Progenitor cell of endocrine pancreas (in vitro differentiated cells): Measurements from ENCODE around the gene ETV6. TPM values are rescaled to one million over a fixed set of nuclear protein-coding genes. Genes with fewer than 3 reads are reported as not detected.

Experiments used
- DNase-seq: peaks from one replicate; pipeline ENCODE4 v3.0.0; 2021; ENCODE audit warnings: low spot score; ENCODE audit not compliant: unreplicated experiment
- H3K27ac Mint-ChIP-seq: 2 replicates; pipeline ENCODE4 v1.8.0; 2021; ENCODE audit warnings: mild to moderate bottlenecking, moderate library complexity, mixed read lengths
- H3K27me3 Mint-ChIP-seq: 2 replicates; pipeline ENCODE4 v1.8.0; 2021; ENCODE audit warnings: mixed read lengths
- H3K36me3 Mint-ChIP-seq: 2 replicates; pipeline ENCODE4 v1.8.0; 2022; ENCODE audit warnings: mixed read lengths; ENCODE audit not compliant: insufficient read depth
- H3K4me1 Mint-ChIP-seq: 2 replicates; pipeline ENCODE4 v1.8.0; 2021; ENCODE audit warnings: low read depth, mixed read lengths
- H3K4me3 Mint-ChIP-seq: 2 replicates; pipeline ENCODE4 v1.8.0; 2021; ENCODE audit warnings: low read depth, mild to moderate bottlenecking, moderate library complexity, mixed read lengths
- H3K9me3 Mint-ChIP-seq: 2 replicates; pipeline ENCODE4 v1.8.0; 2021; ENCODE audit warnings: low read depth, mixed read lengths
- total RNA-seq: library from RNA; stranded (reverse); gene quantifications from 2 replicates; pipeline ENCODE4 v1.2.1, GENCODE V29; 2021
- TF ChIP-seq, protein P1 (sequence below): fragments of 200-600 bp; sonication (generic); IDR thresholded peaks from one replicate; pipeline ENCODE4 v1.5.0; 2021; ENCODE audit warnings: antibody characterized with exemption, mild to moderate bottlenecking; ENCODE audit not compliant: unreplicated experiment

ETV6 gene
- total RNA-seq, 1 donor from 2014 or later, result 55.2 TPM

DNA sequence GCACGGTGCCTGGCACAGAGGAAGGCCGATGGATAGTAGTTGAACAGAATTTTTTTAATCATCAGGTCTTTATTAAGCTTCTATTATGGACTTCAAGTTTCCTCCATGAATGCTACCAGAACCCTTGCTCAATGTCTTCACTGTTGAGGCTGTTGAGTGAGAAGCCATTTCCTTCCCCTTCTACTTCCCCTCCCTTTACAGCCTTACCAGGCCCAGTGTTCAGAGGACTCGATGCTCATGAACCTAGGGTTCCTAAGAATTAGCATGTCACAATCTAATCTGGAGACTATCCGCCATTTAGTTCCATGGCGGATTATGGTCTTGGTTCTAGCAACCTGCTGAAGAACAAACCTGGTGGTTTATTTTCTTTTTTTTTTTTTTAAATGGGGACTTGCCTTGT lies 17.7 kb downstream of the ETV6 start:
- Mint-ChIP-seq H3K27ac (no peak overlapping the region), H3K4me1 (peaks cover 4% of the 10 kb centered on the region)

GRCh38 chr12:11668611-11669010 lies 19.1 kb downstream of the ETV6 start:
- no peak for DNase-seq
- TF ChIP-seq, protein P1, sequence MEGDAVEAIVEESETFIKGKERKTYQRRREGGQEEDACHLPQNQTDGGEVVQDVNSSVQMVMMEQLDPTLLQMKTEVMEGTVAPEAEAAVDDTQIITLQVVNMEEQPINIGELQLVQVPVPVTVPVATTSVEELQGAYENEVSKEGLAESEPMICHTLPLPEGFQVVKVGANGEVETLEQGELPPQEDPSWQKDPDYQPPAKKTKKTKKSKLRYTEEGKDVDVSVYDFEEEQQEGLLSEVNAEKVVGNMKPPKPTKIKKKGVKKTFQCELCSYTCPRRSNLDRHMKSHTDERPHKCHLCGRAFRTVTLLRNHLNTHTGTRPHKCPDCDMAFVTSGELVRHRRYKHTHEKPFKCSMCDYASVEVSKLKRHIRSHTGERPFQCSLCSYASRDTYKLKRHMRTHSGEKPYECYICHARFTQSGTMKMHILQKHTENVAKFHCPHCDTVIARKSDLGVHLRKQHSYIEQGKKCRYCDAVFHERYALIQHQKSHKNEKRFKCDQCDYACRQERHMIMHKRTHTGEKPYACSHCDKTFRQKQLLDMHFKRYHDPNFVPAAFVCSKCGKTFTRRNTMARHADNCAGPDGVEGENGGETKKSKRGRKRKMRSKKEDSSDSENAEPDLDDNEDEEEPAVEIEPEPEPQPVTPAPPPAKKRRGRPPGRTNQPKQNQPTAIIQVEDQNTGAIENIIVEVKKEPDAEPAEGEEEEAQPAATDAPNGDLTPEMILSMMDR, result no peak
- H3K27ac Mint-ChIP-seq, result no peak overlapping the region
- H3K4me3 Mint-ChIP-seq, result no peak overlapping the region
- peaks cover 6% of the 10 kb centered on the region for H3K36me3 Mint-ChIP-seq
- H3K27me3 Mint-ChIP-seq, result no peaks in the 10 kb centered on the region
- H3K4me1 Mint-ChIP-seq, result peaks cover 15% of the 10 kb centered on the region
- no peaks in the 10 kb centered on the region for H3K9me3 Mint-ChIP-seq

More for the DNA sequence above, 17.7 kb downstream of the ETV6 start:
- TF ChIP-seq, protein P1, result no peak
- Mint-ChIP-seq H3K4me3 (no peak overlapping the region), H3K9me3 (no peaks in the 10 kb centered on the region), H3K36me3 (peaks cover 6% of the 10 kb centered on the region), H3K27me3 (no peaks in the 10 kb centered on the region)
- DNase-seq, result no peak

GRCh38 chr12:11669348-11669747 lies 19.9 kb downstream of the ETV6 start:
- no peak for DNase-seq
- Mint-ChIP-seq H3K4me3 (no peak overlapping the region), H3K27ac (no peak overlapping the region)

DNA sequence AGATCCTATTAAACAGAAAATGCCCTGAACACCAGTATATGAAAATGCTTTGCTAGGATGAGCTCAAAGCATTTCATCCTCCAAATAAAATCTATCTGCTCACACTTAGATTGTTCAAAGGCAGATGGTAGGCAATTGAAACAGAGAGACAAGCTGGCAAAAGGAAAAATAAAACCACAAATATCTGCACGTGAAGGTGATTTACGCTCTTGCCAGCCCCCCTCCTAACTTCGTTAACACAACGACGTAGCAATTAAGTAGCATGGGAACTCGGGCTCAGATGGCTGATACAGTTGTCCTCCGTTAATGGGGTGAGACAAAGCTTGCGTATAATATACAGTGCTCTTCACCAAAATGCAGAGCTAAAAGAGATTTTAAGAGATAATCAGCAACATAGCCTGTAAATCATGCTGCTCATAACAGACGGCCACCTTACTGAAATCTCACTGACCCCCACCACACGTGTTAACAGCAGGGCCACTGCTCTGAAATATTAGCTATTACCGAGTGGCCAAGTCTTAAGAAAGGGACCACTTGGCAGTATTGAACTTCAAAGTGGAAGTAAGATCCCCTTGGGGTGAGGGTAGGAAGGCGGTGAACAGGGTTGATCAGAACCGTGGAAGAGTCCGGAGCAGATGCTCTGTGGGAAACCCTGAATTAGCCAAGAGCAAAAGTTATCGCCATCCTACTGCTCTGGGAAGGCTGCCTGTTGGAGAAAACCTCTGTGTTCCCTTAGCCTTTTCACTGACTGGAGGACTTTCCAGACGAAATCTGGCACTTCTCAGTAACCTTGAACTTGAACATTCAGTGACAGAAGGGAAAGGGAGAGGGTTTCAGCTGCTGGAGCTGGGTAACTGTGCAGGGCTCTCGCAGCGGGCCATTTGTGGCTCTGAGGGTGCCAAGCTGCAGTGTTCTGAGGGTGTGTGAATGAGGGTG lies 23.1 kb downstream of the ETV6 start:
- Mint-ChIP-seq H3K27me3 (no peaks in the 10 kb centered on the region), H3K4me1 (peaks cover 32% of the 10 kb centered on the region), H3K9me3 (no peaks in the 10 kb centered on the region), H3K36me3 (peaks cover 1% of the 10 kb centered on the region), H3K4me3 (no peak overlapping the region), H3K27ac (no peak overlapping the region)
- TF ChIP-seq, protein P1, result no peak
- no peak for DNase-seq

More at GRCh38 chr12:11669348-11669747, 19.9 kb downstream of the ETV6 start:
- TF ChIP-seq, protein P1, result no peak
- Mint-ChIP-seq H3K4me1 (peaks cover 16% of the 10 kb centered on the region), H3K27me3 (no peaks in the 10 kb centered on the region), H3K36me3 (peaks cover 6% of the 10 kb centered on the region), H3K9me3 (no peaks in the 10 kb centered on the region)

- H3K4me3 Mint-ChIP-seq, result no peak overlapping the region
- no peak for DNase-seq
- H3K27ac Mint-ChIP-seq, result no peak overlapping the region
- H3K9me3 Mint-ChIP-seq, result no peaks in the 10 kb centered on the region
- no peaks in the 10 kb centered on the region for H3K36me3 Mint-ChIP-seq
- TF ChIP-seq, protein P1, result no peak
- H3K27me3 Mint-ChIP-seq, result no peaks in the 10 kb centered on the region
- H3K4me1 Mint-ChIP-seq, result peaks cover 32% of the 10 kb centered on the region
Measured at GRCh38 chr12:11673666-11674461, 24.4 kb downstream of the ETV6 start.
